Fibroblast of pulmonary artery (primary cell): ENCODE data around the gene KIF3A.
A peak's percentile ranks its signal among the peaks of the same experiment; 100 is the strongest.

Experiments
- DNase-seq: peaks from one replicate; pipeline ENCODE4 v3.0.0-alpha.2; 2010; ENCODE audit warnings: low read depth
- H3K4me3 ChIP-seq: replicated peaks from 2 replicates; pipeline ENCODE4 v1.5.1; 2011; ENCODE audit warnings: low read depth, mild to moderate bottlenecking, control low read depth, low read length, moderate library complexity
- TF ChIP-seq, protein P1 (sequence below): IDR thresholded peaks from 2 replicates; pipeline ENCODE4 v1.5.1; 2011; ENCODE audit warnings: mild to moderate bottlenecking, control low read depth, low read length, inconsistent platforms; ENCODE audit errors: missing control alignments

KIF3A gene

DNA sequence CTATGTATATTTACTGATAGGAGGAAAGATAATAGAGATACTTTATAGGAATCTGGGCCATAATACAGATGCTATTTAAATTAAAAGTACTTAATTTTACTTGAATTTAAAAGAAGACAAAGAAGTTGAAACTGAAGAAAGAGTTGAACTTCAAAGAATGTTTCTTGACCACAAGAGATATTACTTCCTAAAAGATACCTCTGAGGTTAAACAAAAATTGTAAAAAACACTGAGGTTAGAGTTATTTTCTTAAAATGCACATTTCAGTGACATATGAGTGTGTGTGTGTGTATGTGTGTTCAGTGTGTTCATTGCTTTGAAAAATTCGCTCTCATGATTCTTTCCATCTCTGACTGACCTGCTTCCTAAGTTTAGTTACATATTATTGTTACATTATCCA, 43.2 kb upstream of the KIF3A start:
- no peak for DNase-seq
- TF ChIP-seq, protein P1, sequence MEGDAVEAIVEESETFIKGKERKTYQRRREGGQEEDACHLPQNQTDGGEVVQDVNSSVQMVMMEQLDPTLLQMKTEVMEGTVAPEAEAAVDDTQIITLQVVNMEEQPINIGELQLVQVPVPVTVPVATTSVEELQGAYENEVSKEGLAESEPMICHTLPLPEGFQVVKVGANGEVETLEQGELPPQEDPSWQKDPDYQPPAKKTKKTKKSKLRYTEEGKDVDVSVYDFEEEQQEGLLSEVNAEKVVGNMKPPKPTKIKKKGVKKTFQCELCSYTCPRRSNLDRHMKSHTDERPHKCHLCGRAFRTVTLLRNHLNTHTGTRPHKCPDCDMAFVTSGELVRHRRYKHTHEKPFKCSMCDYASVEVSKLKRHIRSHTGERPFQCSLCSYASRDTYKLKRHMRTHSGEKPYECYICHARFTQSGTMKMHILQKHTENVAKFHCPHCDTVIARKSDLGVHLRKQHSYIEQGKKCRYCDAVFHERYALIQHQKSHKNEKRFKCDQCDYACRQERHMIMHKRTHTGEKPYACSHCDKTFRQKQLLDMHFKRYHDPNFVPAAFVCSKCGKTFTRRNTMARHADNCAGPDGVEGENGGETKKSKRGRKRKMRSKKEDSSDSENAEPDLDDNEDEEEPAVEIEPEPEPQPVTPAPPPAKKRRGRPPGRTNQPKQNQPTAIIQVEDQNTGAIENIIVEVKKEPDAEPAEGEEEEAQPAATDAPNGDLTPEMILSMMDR, result no peak
- no peak overlapping the region for H3K4me3 ChIP-seq

DNA sequence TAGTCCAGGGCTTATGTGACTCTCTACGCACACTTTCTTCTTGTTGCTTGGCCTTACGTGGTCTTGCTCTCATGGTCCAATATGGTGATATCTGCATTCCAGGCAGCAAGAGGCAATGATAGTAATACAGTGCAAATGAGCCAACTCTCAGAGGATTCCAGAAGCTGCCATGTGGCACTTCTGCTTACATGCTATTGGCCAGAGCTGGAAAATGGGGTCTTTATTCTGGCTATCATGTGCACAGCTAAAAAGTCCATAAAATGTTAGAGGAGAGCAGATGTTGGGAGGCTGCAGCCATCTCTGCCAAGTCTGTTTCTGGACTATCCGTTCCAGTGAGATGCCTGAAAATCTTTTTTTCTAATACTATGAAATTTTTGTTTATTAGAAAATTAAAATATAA, 42.6 kb upstream of the KIF3A start:
- H3K4me3 ChIP-seq, result no peak overlapping the region
- TF ChIP-seq, protein P1, result no peak
- DNase-seq, result no peak

DNA sequence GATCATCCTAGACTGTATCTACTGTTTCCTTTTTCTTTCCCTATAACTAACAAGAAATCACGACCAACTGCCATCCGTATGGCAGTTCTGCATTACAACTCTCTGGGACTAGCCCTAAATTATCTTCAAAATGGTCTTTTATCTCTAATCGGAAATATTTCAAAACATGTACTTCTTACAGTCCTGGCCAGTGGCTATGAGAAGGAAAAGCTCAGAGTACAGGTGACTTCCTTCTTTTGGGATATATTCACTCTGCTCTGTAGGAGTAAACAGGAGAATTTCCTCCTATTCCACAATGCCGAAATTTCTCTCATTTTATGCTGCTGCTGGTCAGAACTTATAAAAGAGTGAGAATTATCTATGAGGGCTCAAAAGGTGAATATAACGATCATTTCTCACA, 41.5 kb upstream of the KIF3A start:
- H3K4me3 ChIP-seq, result no peak overlapping the region
- no peak for DNase-seq
- TF ChIP-seq, protein P1, result no peak

DNA sequence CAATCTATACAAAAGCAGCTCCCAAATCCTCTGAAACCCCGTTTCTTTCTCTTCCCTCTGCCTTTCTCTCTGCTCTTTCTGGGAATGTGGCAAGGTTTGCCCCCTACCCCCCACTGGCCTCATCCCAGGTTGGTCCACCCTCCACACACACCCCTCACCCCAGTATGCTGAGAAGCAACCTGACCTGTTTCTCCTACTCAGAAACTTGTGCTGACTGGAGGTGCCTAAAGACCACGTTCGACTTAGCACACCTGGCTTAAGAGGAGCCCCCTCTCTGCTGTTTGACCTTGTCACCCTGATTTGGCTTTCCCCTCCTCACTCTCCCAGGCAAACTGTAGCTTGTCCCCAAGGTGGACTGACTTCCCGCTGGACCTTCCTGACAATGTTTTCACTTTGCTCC, 40.8 kb upstream of the KIF3A start:
- no peak overlapping the region for H3K4me3 ChIP-seq
- DNase-seq, result no peak
- TF ChIP-seq, protein P1, result no peak

DNA sequence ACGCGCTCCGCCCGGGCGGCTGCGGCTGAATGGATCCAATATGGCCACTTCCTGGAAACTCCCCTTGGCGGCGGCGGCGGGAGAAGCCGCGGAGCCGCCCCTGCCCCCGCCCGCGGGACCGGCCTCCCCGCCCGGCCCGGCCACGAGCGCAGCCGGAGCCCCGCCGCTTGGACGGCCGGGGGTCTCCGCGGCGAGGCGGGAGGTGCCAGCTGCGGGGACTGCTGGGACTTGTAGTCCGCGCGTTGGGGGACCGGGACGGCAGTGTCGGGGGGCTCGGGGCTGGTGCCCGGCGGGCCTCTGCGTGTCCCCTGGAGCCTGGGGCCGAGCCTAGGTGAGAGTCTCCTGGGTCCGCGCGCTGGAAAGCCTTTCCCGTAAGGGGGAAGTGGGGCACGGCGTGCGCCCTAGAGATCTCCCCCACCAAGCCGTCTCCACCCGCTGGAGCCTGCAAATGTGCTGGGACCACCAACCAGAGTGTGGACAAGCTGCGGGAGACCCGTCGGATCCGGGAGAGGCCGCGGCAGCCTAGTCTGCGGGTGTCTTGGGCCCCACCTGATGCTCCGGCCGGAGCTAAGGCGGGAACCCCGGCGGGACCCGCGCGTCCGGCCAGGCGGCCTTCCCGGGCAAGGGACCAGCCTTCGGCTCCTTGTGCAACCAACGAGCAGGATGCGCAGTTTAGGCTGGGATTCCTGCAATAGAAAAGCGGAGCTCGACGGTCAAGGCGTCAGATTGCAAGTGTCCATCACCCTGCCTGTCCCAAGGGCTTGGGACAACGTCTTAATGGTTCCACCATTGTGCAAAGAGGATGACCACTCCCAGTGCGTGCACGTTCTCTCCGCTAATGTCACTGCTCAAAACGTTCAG, 40.1 kb upstream of the KIF3A start, which contains the start of gene SEPTIN8:
TSS of gene SEPTIN8 (minus strand) at position 31 of the 861 bp plus-strand sequence. CDS start 102 bp downstream, outside the sequence.
- peak; percentile 43 for DNase-seq
- TF ChIP-seq, protein P1, result no peak
- H3K4me3 ChIP-seq, result peak within 1 kb of the TSS; percentile 72

DNA sequence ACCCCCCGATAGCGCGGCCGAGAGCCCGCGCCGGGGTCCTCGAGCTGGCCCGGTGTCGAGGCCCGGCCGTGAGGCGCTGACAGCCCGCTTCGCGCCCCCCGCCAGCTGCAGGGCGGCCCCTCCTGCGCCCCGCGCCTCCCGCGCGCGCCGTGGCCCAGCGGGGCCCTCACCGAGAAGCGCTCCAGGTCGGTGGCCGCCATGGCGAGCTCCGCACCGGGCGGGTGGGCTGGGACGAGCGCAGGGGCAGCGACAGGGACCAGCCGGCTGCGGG, 39.5 kb upstream of the KIF3A start:
- TF ChIP-seq, protein P1, result no peak
- H3K4me3 ChIP-seq, result peak overlapping the region; percentile 72
- no peak for DNase-seq

DNA sequence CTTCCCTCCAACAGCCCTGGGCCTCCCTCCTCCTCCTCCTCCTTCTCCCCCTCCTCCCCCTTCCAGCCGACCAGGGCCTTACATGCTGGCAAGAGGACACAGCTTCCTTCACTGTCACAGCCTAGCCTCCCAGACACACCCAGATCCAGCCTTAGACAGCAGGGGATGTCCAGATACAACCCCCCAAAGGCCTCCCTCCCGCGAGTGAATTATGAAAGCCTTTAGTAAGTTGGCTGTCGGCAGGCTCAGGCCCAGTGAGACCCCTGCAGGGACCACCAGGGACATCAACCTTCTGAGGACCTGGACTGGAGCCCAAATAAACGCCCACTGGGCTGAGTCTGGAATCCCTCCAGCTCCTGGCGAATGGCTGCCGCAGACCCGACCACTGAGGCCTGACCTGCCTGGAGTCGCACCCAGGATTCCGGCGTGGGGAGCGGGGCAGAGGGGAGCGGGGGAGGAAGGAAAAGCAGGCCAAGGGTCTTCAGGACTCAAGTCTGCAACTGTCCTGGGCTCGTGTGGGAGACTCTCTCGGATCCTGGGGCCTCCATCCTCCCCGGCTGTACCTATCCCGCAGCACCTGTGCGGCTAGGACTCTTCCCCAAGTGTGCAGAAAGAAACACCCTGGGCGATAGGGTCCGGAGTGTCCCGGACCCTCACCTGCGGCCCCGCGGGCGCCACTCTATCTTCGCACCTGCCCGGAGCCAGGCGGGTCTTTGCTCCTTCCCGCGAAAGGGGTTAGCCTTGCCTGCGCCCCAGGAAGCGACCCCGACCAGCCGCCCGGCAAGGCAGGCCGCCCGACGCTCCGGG, 39.0 kb upstream of the KIF3A start:
- TF ChIP-seq, protein P1, result no peak
- no peak for DNase-seq
- peak overlapping the region; percentile 72 for H3K4me3 ChIP-seq
